ENCODE data around the gene RPUSD4.

RPUSD4 gene

DNA sequence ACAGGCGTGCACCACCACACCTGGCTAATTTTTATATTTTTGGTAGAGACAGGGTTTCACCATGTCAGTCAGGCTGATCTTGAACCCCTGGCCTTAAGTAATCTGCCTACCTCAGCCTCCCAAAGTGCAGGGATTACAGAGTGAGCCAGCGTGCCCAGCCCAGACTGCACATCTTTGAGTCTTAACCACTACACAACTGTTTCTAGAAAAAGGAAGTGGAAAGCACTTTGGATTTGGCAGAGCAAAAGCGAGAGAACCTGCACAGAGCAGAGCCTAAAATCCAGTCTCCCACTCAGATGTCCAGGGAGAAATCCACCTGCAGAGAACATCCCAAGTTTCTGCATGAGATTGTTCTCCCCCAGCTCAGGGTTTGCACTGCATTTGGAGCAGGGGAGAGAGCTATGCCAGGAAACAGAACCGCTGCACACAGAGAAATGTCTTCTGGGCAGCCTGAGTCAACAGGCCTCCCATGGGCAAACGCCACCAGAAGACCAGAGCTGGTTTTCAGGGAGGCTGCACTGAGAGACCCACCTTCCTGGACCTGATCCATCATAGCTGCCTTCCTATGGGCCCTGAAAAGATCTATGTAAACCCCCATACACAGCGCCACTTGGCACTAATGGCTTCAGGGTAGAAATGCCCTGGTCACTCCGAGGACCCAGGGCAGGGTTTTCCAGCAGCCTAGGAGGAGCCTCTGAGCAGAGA, 54.0 kb downstream of the RPUSD4 start:
- DNase-seq (ENCODE audit: low spot score) = peak; percentile 49

DNA sequence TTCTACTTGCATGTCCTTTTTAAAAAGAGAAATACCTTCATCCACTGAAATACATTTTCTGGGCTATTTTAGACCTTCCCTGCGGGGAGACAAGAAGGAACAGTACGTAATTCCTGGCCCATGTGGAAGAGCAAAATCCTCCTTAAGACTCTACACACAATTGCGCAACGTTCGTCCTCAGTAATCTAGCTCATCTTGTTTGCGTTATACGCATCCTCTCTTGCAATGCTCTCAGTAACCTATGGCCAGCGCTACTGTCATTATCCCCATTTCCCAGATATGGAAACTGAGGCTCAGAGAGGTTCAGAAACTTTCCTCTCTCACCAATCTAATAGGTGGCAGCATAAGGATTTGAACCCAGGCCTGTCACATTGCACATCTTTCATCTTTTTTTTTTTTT, 54.6 kb downstream of the RPUSD4 start:
- DNase-seq (ENCODE audit: low spot score) = no peak

DNA sequence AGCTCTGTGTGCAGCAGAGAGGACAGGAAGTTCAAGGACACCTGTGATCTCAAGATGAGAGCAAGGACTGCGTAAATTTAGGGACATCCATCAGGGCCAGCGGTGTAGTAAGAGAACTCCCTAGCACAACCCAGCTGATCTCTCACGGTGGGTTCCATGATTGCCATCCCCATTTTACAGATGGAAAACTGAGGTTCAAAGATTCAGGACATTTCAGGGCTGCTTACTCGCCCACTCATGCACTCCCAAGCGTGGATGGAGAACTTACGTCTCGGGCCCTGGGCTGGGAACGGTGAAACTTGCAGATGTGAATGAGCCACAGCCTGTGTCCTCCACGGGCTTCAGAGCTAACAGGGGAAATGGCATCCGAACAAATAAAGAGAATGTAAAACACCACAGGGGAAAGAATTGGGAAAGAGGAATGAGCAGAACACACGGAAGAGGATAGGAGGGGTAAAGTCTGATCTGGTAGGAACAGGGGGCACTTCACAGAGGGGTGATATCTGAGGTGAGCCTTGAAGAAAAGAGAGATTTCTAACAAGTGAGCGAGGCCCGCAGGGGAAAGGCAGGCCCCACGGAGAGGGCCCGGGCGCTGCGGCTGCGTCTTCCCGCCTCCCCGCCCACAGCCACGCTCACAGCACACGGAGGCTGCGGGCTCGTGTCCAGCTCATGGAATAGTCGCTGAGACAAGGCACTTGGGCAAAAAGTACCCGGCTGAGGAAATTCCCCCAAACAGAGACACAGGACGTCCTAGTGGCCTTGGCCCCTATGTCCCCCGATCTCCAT, 55.9 kb downstream of the RPUSD4 start:
- DNase-seq (ENCODE audit: low spot score) = no peak

DNA sequence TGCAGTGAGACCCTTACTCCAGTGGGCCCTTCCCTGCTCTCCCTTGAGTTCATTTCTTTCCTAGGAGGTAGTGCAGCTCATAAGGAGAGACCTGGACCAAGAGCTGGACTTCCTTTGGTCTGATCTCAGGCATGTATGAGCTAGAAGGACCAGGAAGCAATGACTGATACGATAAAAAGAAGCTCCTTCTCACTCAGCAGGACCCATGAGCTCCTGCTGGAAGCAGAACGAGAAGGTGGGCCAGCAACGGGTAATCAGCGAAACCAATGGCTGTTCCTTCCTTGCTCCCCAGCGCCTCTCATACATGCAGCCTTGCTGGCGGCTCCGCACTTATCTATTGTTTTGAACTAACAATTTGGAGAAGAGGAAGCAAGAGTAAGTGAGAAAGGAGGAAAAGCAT, 56.8 kb downstream of the RPUSD4 start:
- DNase-seq (ENCODE audit: low spot score) = no peak

DNA sequence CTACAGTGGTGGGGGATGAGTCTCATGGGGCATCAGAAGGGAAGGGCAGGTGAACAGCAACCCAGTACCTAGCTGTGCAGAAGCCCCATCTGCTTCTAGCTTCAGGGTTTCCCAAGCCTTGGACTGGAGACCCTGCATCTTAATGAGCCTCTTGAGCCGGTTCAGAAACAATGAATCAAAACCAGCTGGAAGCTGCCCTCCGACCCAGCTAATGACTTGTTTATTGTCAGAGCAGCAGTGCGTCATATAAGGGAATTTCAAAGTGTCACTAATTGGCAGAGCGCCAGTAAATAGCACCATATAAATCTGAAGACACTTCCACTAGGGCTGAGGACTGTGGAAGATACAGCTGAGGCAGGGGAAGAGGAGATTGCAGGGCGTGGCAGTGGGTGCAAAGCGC, 57.5 kb downstream of the RPUSD4 start:
- no peak for DNase-seq (ENCODE audit: low spot score)

DNA sequence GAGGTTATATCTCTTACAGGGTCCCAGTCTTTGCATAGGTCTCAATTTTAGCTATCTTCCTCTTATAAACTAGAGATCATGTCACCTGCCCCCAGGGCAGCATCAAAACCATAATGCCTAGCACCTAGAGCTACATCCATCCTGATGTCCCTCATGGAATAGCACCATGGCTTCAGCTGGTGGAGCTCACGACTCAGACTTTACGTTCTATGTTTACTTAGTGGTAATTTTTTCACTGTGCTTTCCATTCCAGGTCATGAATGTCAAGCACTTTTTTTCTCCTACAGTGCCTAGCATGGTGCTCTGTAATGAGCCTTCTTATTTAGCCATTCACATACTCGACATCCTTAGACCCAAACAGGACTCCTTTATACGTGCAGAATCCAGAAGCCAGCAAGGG, 58.4 kb downstream of the RPUSD4 start:
- DNase-seq (ENCODE audit: low spot score) = no peak

DNA sequence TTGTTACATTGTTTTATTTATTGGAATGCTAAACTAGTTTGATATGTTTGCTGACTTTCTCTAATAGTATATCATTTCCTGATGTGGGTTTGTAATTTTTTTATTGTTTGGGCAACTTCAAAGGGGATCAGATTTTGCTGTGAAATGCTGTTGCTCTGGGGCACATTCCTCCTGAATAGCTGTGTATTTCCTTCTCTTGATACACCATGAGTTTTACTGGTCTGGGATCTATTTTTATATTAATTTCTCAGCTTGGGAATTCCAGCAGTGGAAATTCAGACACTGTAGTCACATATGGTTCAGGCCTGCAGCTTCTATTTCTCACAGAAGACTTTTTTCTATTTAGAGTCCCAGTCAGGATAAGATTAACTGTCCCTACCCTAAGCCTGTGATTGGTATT, 58.9 kb downstream of the RPUSD4 start:
- no peak for DNase-seq (ENCODE audit: low spot score)

DNA sequence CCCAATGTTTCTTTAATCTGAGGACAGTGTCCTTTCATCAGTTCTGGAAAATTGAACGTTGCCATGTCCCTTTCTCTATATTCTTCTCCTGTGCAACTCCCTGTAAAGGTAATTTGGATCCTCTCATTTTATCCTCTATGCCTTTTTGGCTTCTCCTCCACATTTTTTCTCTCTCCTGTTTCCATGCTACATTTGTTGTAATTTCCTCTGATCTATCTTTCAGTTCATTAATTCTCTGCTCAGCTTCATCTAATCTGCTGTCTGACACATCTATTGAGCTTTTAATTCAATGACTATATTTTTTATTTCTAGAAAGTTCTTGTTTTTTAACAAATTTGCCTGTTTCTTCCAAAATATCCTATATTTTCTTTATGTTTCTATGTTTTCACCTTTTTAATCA, 59.3 kb downstream of the RPUSD4 start:
- DNase-seq (ENCODE audit: low spot score) = no peak

Measured in ecto neural progenitor cell (in vitro differentiated cells).